K562 (cell line): ENCODE measurements around the gene MRPL28. TPM values are rescaled to one million over a fixed set of nuclear protein-coding genes. Genes with fewer than 3 reads are reported as not detected.

ENCODE experiments used
- HNRNPL ChIP-seq: fragments of 200-400 bp; formaldehyde crosslinking; IDR thresholded peaks from 2 replicates; pipeline ENCODE4 v1.6.1; 2017; ENCODE audit warnings: low read depth, mild to moderate bottlenecking, low read length
- HNRNPLL ChIP-seq: fragments of 200-400 bp; formaldehyde crosslinking; IDR thresholded peaks from 2 replicates; pipeline ENCODE4 v1.6.1; 2017; ENCODE audit warnings: low read length, low read depth, mild to moderate bottlenecking; ENCODE audit not compliant: poor library complexity, severe bottlenecking
- JUN ChIP-seq, 2 experiments: sonication (generic) in 1 of 2; formaldehyde crosslinking in 1 of 2; IDR thresholded peaks; 2 replicates each; pipeline versions ENCODE4 v1.6.1 to v1.8.0; 2012 to 2022; ENCODE audit warnings: borderline replicate concordance in 2 of 2, mild to moderate bottlenecking in 2 of 2, improper control_type of control experiment in 1 of 2, low read depth in 1 of 2, low read length in 1 of 2, missing genetic modification reagents in 1 of 2
- MCM7 ChIP-seq, 2 experiments: fragments of 450-650 bp; IDR thresholded peaks; 2 replicates each; pipeline ENCODE4 v1.6.1; 2016 to 2018
- NR2C2 ChIP-seq, 2 experiments: fragments of 200-800 bp in 1 of 2; sonication (Bioruptor generic) in 1 of 2; sonication (generic) in 1 of 2; formaldehyde crosslinking in 1 of 2; IDR thresholded peaks; 2 replicates each; pipeline versions ENCODE4 v1.6.1 to v1.8.0; 2016 to 2022; ENCODE audit warnings: mild to moderate bottlenecking in 1 of 2, missing compliant biosample characterization in 1 of 2, missing genetic modification characterization in 1 of 2, missing genetic modification reagents in 1 of 2
- POLR2AphosphoS5 ChIP-seq: IDR thresholded peaks from 2 replicates; pipeline ENCODE4 v1.6.1; 2011; ENCODE audit warnings: mild to moderate bottlenecking, low read depth, low read length, moderate library complexity; ENCODE audit not compliant: control insufficient read depth, insufficient read depth
- ZFPM2 ChIP-seq: fragments of 250-450 bp; sonication (Bioruptor Pico); IDR thresholded peaks from 2 replicates; pipeline ENCODE4 v1.5.1; 2022; ENCODE audit warnings: mild to moderate bottlenecking
- ZNF644 ChIP-seq: fragments of 200-800 bp; sonication (Bioruptor generic); IDR thresholded peaks from 2 replicates; pipeline ENCODE4 v1.6.1; 2016; ENCODE audit warnings: low read depth, missing genetic modification characterization, missing compliant biosample characterization
- polyA plus RNA-seq, 8 experiments: library from polyadenylated mRNA; depleted of rRNA in 4 of 8; stranded (reverse) in 5 of 8; unstranded in 3 of 8; fragments of >200 nt; fragmentation: Nextera tagmentation in 2 of 8; fragmentation: Illumina TruSeq in 1 of 8; extraction: Ambion mirVana in 2 of 8; extraction: Trizol in 1 of 8; gene quantifications; 2 replicates each; pipeline versions ENCODE4 v1.2.1 to v1.2.3, GENCODE V29; 2011 to 2014; ENCODE audit warnings: inconsistent platforms in 1 of 8, missing spikeins in 1 of 8
- total RNA-seq, 7 experiments: library from RNA; depleted of rRNA in 6 of 7; stranded (reverse); fragments of >200 nt in 6 of 7; fragmentation: Illumina TruSeq in 2 of 7; extraction: Trizol in 2 of 7; gene quantifications; 2 replicates each; pipeline versions ENCODE4 v1.2.1 to v1.2.3, GENCODE V29; 2011 to 2021; ENCODE audit warnings: low replicate concordance in 1 of 7
- TF ChIP-seq, protein P1 (sequence below): fragments of 200-600 bp; sonication (generic); IDR thresholded peaks from one replicate; pipeline ENCODE4 v1.6.1; 2012; ENCODE audit warnings: mild to moderate bottlenecking, low read depth, low read length, inconsistent platforms
- TF ChIP-seq, protein P2 (sequence below): fragments of 200-800 bp; sonication (Bioruptor generic); IDR thresholded peaks from 2 replicates; pipeline ENCODE4 v1.6.1; 2017; ENCODE audit warnings: missing genetic modification characterization, missing compliant biosample characterization

Gene MRPL28
- total and polyA plus RNA-seq, 9 of the 15 experiments (the other 6 are each of a cell fraction or from before 2014, with no cell fraction given): 2.5 to 323 (median 175) TPM

DNA sequence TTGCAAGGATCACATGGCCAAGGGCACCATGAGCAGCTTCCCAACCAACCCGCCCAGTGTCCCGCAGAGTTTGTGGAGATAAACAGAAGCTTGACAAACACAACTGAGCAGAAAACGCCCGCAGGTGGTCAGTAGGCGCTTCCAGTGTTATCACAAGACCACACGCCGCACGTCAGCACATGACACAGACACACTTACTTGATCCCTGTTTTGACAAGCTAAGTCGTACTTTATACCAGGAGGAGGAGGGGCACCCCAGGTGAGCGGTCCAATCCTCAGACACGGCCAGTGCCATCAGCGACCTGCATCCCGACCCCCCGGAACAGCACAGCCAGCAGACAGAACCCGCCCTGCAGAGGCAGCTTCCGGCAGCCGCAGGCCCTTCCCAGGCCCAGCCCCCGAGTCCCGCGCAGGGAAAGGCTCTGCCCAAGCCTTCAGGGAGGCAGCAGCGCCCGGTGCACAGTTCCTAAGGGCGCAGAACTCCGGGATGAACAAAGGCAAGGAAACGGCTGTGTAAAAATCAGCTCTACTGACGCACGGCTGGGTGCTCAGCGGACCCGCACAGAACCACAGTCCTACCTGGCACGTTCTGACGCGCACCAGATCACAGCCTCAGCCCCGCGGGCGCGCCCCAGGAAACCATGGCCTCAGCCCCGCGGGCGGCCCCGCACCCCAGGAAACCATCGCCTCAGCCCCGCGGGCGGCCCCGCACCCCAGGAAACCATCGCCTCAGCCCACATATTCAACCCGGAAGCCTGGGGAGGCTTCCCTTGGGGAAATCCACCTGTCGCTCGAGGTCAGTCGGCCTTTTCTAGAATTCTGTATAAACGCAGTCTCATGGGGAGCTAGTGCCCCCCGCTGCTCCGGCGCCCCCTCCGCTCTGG, 45.6 kb downstream of the MRPL28 start (continued):
- TF ChIP-seq, protein P1, sequence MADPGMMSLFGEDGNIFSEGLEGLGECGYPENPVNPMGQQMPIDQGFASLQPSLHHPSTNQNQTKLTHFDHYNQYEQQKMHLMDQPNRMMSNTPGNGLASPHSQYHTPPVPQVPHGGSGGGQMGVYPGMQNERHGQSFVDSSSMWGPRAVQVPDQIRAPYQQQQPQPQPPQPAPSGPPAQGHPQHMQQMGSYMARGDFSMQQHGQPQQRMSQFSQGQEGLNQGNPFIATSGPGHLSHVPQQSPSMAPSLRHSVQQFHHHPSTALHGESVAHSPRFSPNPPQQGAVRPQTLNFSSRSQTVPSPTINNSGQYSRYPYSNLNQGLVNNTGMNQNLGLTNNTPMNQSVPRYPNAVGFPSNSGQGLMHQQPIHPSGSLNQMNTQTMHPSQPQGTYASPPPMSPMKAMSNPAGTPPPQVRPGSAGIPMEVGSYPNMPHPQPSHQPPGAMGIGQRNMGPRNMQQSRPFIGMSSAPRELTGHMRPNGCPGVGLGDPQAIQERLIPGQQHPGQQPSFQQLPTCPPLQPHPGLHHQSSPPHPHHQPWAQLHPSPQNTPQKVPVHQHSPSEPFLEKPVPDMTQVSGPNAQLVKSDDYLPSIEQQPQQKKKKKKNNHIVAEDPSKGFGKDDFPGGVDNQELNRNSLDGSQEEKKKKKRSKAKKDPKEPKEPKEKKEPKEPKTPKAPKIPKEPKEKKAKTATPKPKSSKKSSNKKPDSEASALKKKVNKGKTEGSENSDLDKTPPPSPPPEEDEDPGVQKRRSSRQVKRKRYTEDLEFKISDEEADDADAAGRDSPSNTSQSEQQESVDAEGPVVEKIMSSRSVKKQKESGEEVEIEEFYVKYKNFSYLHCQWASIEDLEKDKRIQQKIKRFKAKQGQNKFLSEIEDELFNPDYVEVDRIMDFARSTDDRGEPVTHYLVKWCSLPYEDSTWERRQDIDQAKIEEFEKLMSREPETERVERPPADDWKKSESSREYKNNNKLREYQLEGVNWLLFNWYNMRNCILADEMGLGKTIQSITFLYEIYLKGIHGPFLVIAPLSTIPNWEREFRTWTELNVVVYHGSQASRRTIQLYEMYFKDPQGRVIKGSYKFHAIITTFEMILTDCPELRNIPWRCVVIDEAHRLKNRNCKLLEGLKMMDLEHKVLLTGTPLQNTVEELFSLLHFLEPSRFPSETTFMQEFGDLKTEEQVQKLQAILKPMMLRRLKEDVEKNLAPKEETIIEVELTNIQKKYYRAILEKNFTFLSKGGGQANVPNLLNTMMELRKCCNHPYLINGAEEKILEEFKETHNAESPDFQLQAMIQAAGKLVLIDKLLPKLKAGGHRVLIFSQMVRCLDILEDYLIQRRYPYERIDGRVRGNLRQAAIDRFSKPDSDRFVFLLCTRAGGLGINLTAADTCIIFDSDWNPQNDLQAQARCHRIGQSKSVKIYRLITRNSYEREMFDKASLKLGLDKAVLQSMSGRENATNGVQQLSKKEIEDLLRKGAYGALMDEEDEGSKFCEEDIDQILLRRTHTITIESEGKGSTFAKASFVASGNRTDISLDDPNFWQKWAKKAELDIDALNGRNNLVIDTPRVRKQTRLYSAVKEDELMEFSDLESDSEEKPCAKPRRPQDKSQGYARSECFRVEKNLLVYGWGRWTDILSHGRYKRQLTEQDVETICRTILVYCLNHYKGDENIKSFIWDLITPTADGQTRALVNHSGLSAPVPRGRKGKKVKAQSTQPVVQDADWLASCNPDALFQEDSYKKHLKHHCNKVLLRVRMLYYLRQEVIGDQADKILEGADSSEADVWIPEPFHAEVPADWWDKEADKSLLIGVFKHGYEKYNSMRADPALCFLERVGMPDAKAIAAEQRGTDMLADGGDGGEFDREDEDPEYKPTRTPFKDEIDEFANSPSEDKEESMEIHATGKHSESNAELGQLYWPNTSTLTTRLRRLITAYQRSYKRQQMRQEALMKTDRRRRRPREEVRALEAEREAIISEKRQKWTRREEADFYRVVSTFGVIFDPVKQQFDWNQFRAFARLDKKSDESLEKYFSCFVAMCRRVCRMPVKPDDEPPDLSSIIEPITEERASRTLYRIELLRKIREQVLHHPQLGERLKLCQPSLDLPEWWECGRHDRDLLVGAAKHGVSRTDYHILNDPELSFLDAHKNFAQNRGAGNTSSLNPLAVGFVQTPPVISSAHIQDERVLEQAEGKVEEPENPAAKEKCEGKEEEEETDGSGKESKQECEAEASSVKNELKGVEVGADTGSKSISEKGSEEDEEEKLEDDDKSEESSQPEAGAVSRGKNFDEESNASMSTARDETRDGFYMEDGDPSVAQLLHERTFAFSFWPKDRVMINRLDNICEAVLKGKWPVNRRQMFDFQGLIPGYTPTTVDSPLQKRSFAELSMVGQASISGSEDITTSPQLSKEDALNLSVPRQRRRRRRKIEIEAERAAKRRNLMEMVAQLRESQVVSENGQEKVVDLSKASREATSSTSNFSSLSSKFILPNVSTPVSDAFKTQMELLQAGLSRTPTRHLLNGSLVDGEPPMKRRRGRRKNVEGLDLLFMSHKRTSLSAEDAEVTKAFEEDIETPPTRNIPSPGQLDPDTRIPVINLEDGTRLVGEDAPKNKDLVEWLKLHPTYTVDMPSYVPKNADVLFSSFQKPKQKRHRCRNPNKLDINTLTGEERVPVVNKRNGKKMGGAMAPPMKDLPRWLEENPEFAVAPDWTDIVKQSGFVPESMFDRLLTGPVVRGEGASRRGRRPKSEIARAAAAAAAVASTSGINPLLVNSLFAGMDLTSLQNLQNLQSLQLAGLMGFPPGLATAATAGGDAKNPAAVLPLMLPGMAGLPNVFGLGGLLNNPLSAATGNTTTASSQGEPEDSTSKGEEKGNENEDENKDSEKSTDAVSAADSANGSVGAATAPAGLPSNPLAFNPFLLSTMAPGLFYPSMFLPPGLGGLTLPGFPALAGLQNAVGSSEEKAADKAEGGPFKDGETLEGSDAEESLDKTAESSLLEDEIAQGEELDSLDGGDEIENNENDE: no peak
- no peak for TF ChIP-seq ZFPM2
- TF ChIP-seq NR2C2 (CRISPR knock-in tag; IDR thresholded peaks at IDR 0.05): no peak
- no peak for TF ChIP-seq NR2C2 (tag; IDR thresholded peaks at IDR 0.05)
- TF ChIP-seq, protein P2, sequence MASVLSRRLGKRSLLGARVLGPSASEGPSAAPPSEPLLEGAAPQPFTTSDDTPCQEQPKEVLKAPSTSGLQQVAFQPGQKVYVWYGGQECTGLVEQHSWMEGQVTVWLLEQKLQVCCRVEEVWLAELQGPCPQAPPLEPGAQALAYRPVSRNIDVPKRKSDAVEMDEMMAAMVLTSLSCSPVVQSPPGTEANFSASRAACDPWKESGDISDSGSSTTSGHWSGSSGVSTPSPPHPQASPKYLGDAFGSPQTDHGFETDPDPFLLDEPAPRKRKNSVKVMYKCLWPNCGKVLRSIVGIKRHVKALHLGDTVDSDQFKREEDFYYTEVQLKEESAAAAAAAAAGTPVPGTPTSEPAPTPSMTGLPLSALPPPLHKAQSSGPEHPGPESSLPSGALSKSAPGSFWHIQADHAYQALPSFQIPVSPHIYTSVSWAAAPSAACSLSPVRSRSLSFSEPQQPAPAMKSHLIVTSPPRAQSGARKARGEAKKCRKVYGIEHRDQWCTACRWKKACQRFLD (CRISPR knock-in tag): peak; percentile 63; the same call in 1 of the 2 replicates
- peak; percentile 33; the same call in 1 of the 2 replicates for TF ChIP-seq JUN (IDR thresholded peaks at IDR 0.05; ENCODE audit: borderline replicate concordance, low read depth, low read length)
- TF ChIP-seq JUN (CRISPR knock-in tag; IDR thresholded peaks at IDR 0.05; ENCODE audit: borderline replicate concordance): no peak
- peak; percentile 83; the same call in 1 of the 2 replicates for TF ChIP-seq POLR2AphosphoS5
- TF ChIP-seq HNRNPL: no peak
- no peak; the same call in 1 of the 2 replicates for TF ChIP-seq ZNF644 (tag)
- no peak for TF ChIP-seq HNRNPLL
- no peak for TF ChIP-seq MCM7 (IDR thresholded peaks at IDR 0.05)
